T-cell (primary cell): ENCODE results near the gene MPZL3. TPM values are rescaled to one million over a fixed set of nuclear protein-coding genes. Genes with fewer than 3 reads are reported as not detected.
A peak's percentile ranks its signal among the peaks of the same experiment; 100 is the strongest.

Source experiments
- ATAC-seq, 4 experiments: fragments of 200-7000 bp in 3 of 4; fragments of 150-1000 bp in 1 of 4; cut with Tn5 transposase; replicated peaks in 1 of 4; 1 replicate in 3 of 4; 2 replicates in 1 of 4; pipeline ENCODE4 v1.10.0; 2021; ENCODE audit warnings: moderate library complexity in 3 of 4, mild to moderate bottlenecking in 2 of 4, moderate number of reproducible peaks in 1 of 4
- CTCF ChIA-PET, 2 donors: fragments of 300-600 bp; sonication (Branson Sonifier 250); formaldehyde crosslinking; loops; one replicate each; lab custom pipeline; 2022; ENCODE audit warnings: antibody characterized with exemption in 2 of 2; lab: Charles Lee
- POLR2A ChIA-PET, 2 donors: fragments of 300-600 bp; sonication (Branson Sonifier 250); formaldehyde crosslinking; loops; one replicate each; lab custom pipeline; 2022; ENCODE audit warnings: antibody characterized with exemption in 2 of 2; lab: Charles Lee
- DNase-seq, 35 experiments: peaks; one replicate each; pipeline versions ENCODE4 v3.0.0 to v3.0.0-alpha.2; 2013 to 2023
- H3K27ac ChIP-seq: one replicate; pipeline ENCODE4 v1.5.1; 2013; ENCODE audit warnings: low read length
- H3K27me3 ChIP-seq, 2 experiments: replicated peaks in 1 of 2; 1 replicate in 1 of 2; 2 replicates in 1 of 2; pipeline versions ENCODE4 v1.6.1 to v1.7.0; 2013; ENCODE audit warnings: low read length in 1 of 2, mixed read lengths in 1 of 2; ENCODE audit not compliant: control insufficient read depth in 2 of 2, insufficient read depth in 2 of 2; ENCODE audit errors: extremely low read depth in 1 of 2
- H3K36me3 ChIP-seq, 2 donors: 1 replicate in 1 of 2; 2 replicates in 1 of 2; pipeline versions ENCODE4 v1.6.1 to v1.7.0; 2013; ENCODE audit warnings: low read length in 1 of 2; ENCODE audit not compliant: control insufficient read depth in 2 of 2, insufficient read depth in 1 of 2; ENCODE audit errors: extremely low read depth in 1 of 2
- H3K4me1 ChIP-seq, 2 experiments: 1 replicate in 1 of 2; 2 replicates in 1 of 2; pipeline versions ENCODE4 v1.6.1 to v1.7.0; 2013; ENCODE audit warnings: low read length in 2 of 2, mixed read lengths in 1 of 2; ENCODE audit not compliant: insufficient read depth in 2 of 2, control insufficient read depth in 1 of 2; ENCODE audit errors: extremely low read depth in 1 of 2
- H3K4me3 ChIP-seq, 2 donors: 1 replicate in 1 of 2; 2 replicates in 1 of 2; pipeline versions ENCODE4 v1.5.1 to v1.7.0; 2013; ENCODE audit warnings: mild to moderate bottlenecking in 2 of 2, low read length in 1 of 2, moderate library complexity in 1 of 2; ENCODE audit not compliant: control insufficient read depth in 1 of 2; ENCODE audit errors: extremely low read depth in 1 of 2
- H3K9me3 ChIP-seq: 2 replicates; pipeline ENCODE4 v1.7.0; 2013
- H3K27ac Mint-ChIP-seq, 2 donors: one replicate each; pipeline ENCODE4 v1.8.0; 2020 to 2021; ENCODE audit warnings: mild to moderate bottlenecking in 2 of 2, mixed read lengths in 2 of 2
- H3K27me3 Mint-ChIP-seq, 2 donors: one replicate each; pipeline ENCODE4 v1.8.0; 2021 to 2022; ENCODE audit warnings: mixed read lengths in 2 of 2
- H3K36me3 Mint-ChIP-seq: one replicate; pipeline ENCODE4 v1.8.0; 2021; ENCODE audit warnings: mixed read lengths
- H3K4me1 Mint-ChIP-seq, 3 donors: one replicate each; pipeline ENCODE4 v1.8.0; 2020 to 2022; ENCODE audit warnings: mixed read lengths in 3 of 3, mild to moderate bottlenecking in 1 of 3
- H3K4me3 Mint-ChIP-seq, 3 donors: one replicate each; pipeline ENCODE4 v1.8.0; 2020 to 2022; ENCODE audit warnings: mild to moderate bottlenecking in 3 of 3, mixed read lengths in 3 of 3, moderate library complexity in 3 of 3
- H3K9me3 Mint-ChIP-seq, 3 donors: one replicate each; pipeline ENCODE4 v1.8.0; 2020 to 2022; ENCODE audit warnings: mixed read lengths in 3 of 3
- WGBS: methylation state at CpG from one replicate; pipeline ENCODE4 v1.1.5; 2013; ENCODE audit warnings: missing lambda C conversion rate; ENCODE audit not compliant: insufficient coverage; 5-methylcytosine and 5-hydroxymethylcytosine counted together
- total RNA-seq, 35 experiments: library from RNA in 6 of 35; stranded (reverse) in 6 of 35; fragments of 120-200 nt in 1 of 35; gene quantifications; one replicate each; pipeline versions ENCODE4 v1.2.1 to v1.2.4 and lab custom pipeline; 2013 to 2026

Gene MPZL3
- total RNA-seq, 5 donors from 2014 or later (not counting 1 experiment from before 2014, with no cell fraction given), result 9.8 to 25.2 (median 16.5) TPM

DNA sequence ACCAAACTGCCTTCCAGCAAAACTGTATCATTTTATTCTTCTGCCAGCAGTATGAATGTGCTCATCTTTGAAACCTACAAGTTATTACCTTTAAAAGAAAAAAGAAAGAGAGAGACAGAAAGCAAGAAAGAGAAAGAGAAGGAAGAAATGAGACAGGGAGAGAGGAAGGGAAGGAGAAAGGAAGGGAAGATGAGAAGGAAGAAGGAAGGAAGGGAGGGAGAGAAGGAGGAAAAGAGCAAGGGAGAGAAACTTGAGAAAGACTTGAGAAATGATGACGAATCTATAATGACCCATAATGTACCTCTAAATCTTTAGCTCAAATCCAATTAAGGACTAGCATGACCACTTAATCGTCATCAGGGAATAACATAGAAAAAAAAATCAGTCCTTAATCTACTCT, 16.0 kb downstream of the MPZL3 start:
- peak overlapping the region; percentile 23 to 45 for H3K27ac Mint-ChIP-seq
- Histone ChIP-seq H3K36me3 (peaks cover 0 to 48% of the 10 kb centered on the region in 2 donors), H3K4me3 (no peak overlapping the region), H3K4me1 (peaks cover 16 to 24% of the 10 kb centered on the region in 2 experiments), H3K27me3 (no peaks in the 10 kb centered on the region), H3K27ac (no peak overlapping the region), H3K9me3 (no peaks in the 10 kb centered on the region)
- ATAC-seq, result no peak
- no peak for DNase-seq
- H3K27me3 Mint-ChIP-seq, result no peaks in the 10 kb centered on the region
- H3K36me3 Mint-ChIP-seq, result peaks cover 53% of the 10 kb centered on the region
- 100% methylated on average over 1 of the region's 2 CpGs for WGBS
- no peaks in the 10 kb centered on the region for H3K9me3 Mint-ChIP-seq
- ChIA-PET CTCF (no interaction called here), POLR2A (no interaction called here)
- H3K4me1 Mint-ChIP-seq, result peaks cover 26 to 63% (median 34%) of the 10 kb centered on the region in 3 donors
- H3K4me3 Mint-ChIP-seq, result no peak overlapping the region

DNA sequence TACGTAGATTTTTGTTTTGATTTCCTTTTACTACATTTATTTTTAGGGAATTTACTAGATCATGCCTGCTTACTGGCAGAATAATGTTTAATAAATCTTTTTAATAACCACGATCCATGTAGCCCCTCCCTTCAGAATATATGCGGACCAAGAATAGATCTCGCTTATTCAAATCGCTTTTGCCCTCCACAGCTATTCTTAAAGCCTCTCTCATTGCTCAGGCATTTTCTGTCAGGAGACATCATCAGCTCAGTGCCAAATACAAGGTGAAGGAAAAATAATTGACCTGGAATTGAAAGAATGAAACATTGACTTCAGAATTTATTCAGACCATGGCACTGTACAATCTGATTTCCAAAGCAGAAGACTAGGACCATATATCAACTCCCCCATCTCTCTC, 17.3 kb downstream of the MPZL3 start:
- ChIA-PET POLR2A (no interaction called here), CTCF (no interaction called here)
- no peak overlapping the region for H3K27ac ChIP-seq
- ATAC-seq (no peak), DNase-seq (no peak)
- H3K4me3 Mint-ChIP-seq, result no peak overlapping the region
- peaks cover 14 to 22% of the 10 kb centered on the region in 2 experiments for H3K4me1 ChIP-seq
- no peaks in the 10 kb centered on the region for H3K9me3 Mint-ChIP-seq
- H3K4me3 ChIP-seq, result no peak overlapping the region
- peak overlapping the region; percentile 41 to 50 for H3K27ac Mint-ChIP-seq
- no peaks in the 10 kb centered on the region for H3K9me3 ChIP-seq
- no peaks in the 10 kb centered on the region for H3K27me3 Mint-ChIP-seq
- 100% methylated on average over 3 of the region's 5 CpGs for WGBS
- H3K27me3 ChIP-seq, result no peaks in the 10 kb centered on the region
- H3K4me1 Mint-ChIP-seq, result peaks cover 15 to 50% (median 21%) of the 10 kb centered on the region in 3 donors
- peaks cover 0 to 48% of the 10 kb centered on the region in 2 donors for H3K36me3 ChIP-seq
- peaks cover 53% of the 10 kb centered on the region for H3K36me3 Mint-ChIP-seq

DNA sequence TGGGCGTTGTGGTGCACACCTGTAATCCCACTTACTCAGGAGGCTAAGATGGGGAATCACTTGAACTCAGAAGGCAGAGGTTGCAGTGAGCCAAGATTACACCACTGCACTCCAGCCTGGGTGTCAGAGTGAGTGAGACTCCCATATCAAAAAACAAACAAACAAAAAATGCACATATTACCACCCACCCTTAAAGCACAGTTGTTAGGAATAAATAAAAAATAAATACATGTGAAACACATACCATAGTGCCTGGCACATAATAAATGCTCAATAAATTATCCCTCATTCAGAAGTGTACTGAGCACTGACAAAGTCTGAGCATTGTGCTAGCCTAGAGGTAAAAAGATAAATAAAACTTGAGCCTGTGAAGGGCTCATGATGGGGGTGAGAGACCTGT, 18.3 kb downstream of the MPZL3 start:
- Histone ChIP-seq H3K4me3 (no peak overlapping the region), H3K4me1 (peaks cover 16 to 22% of the 10 kb centered on the region in 2 experiments), H3K27me3 (no peaks in the 10 kb centered on the region), H3K9me3 (no peaks in the 10 kb centered on the region), H3K36me3 (peaks cover 0 to 48% of the 10 kb centered on the region in 2 donors), H3K27ac (no peak overlapping the region)
- ChIA-PET CTCF (no interaction called here), POLR2A (interaction anchor here in 1 of 2 donors (0.6 kb wide), 1 partner anchor 162 kb away, joined by 6 read pairs; no protein-coding TSS in a partner anchor)
- ATAC-seq (no peak), DNase-seq (no peak)
- H3K4me1 Mint-ChIP-seq, result peaks cover 5 to 42% (median 13%) of the 10 kb centered on the region in 3 donors
- H3K36me3 Mint-ChIP-seq, result peaks cover 59% of the 10 kb centered on the region
- no peaks in the 10 kb centered on the region for H3K27me3 Mint-ChIP-seq
- peak overlapping the region; percentile 64 to 68 for H3K27ac Mint-ChIP-seq
- no peaks in the 10 kb centered on the region for H3K9me3 Mint-ChIP-seq
- H3K4me3 Mint-ChIP-seq, result no peak overlapping the region
- WGBS, result 100% methylated on average over 1 of the region's 1 CpG

DNA sequence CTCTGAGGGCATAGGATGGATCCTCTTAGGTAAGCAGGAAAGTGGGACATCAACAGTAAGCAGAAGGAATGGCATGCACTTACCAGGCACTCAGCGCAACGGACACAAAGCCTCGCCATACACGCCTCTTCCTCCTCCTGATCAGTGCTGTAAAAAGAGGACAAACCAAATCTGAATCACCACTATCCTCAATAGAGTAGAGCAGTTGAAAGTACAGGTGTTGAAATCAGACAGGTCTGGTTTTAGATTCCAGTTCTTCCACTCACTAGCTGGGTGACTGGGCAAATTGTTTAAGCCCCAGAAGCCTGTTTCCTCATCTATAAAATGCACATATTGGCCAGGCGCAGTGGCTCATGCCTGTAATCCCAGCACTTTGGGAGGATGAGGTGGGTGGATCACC, 18.8 kb downstream of the MPZL3 start:
- Mint-ChIP-seq H3K4me1 (peaks cover under 1 to 37% (median 8%) of the 10 kb centered on the region in 3 donors), H3K36me3 (peaks cover 56% of the 10 kb centered on the region), H3K27ac (peak overlapping the region; percentile 64 to 68), H3K27me3 (no peaks in the 10 kb centered on the region), H3K9me3 (no peaks in the 10 kb centered on the region), H3K4me3 (no peak overlapping the region)
- Histone ChIP-seq H3K4me3 (no peak overlapping the region), H3K27ac (peak overlapping the region; percentile 2), H3K36me3 (peaks cover 0 to 48% of the 10 kb centered on the region in 2 donors), H3K9me3 (no peaks in the 10 kb centered on the region), H3K27me3 (no peaks in the 10 kb centered on the region), H3K4me1 (peaks cover 19 to 21% of the 10 kb centered on the region in 2 experiments)
- POLR2A ChIA-PET, result interaction anchor here in 1 of 2 donors (0.6 kb wide), 1 partner anchor 162 kb away, joined by 6 read pairs; no protein-coding TSS in a partner anchor
- ATAC-seq (no peak), DNase-seq (no peak)
- no CpG with 5 or more reads among the region's 5 CpGs for WGBS
- CTCF ChIA-PET, result no interaction called here

DNA sequence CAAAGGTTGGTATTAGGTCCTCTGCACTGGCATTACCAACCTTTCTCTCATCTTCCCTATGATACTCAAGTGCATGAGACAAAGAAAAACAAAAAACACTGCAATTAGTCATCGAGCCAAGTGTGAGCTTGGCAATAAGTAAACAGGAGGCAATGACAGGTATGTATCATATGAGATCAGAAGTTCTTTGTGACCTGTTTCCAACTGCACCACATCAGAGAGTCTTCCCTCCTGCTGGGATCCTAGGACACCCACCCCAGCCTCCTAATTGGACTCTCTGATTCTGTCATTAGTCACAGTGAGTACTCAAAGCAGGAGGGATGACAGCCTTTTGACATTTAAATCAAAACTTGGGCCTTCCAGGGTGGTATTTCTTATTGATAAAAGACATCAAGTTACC, 19.5 kb downstream of the MPZL3 start:
- H3K4me1 ChIP-seq, result peaks cover 25 to 26% of the 10 kb centered on the region in 2 experiments
- peaks cover 0 to 48% of the 10 kb centered on the region in 2 donors for H3K36me3 ChIP-seq
- no peaks in the 10 kb centered on the region for H3K9me3 Mint-ChIP-seq
- H3K4me3 ChIP-seq, result no peak overlapping the region
- no CpG with 5 or more reads among the region's 1 CpG for WGBS
- no peaks in the 10 kb centered on the region for H3K27me3 Mint-ChIP-seq
- peaks cover 55% of the 10 kb centered on the region for H3K36me3 Mint-ChIP-seq
- H3K9me3 ChIP-seq, result no peaks in the 10 kb centered on the region
- H3K4me1 Mint-ChIP-seq, result peaks cover 0 to 31% (median 4%) of the 10 kb centered on the region in 3 donors
- peak overlapping the region in 1 of 3 donors; percentile 0 for H3K4me3 Mint-ChIP-seq
- ATAC-seq, result peak in 3 of 4 experiments; percentile 62 to 63 (median 62)
- no peaks in the 10 kb centered on the region for H3K27me3 ChIP-seq
- peak overlapping the region; percentile 64 to 68 for H3K27ac Mint-ChIP-seq
- peak in 1 of 35 experiments; percentile 24 for DNase-seq
- H3K27ac ChIP-seq, result peak overlapping the region; percentile 2
- ChIA-PET POLR2A (no interaction called here), CTCF (interaction anchor here in 1 of 2 donors (0.6 to 1.2 kb wide), 2 partner anchors 34 to 159 kb away, joined by 3 read pairs; no protein-coding TSS in a partner anchor)

DNA sequence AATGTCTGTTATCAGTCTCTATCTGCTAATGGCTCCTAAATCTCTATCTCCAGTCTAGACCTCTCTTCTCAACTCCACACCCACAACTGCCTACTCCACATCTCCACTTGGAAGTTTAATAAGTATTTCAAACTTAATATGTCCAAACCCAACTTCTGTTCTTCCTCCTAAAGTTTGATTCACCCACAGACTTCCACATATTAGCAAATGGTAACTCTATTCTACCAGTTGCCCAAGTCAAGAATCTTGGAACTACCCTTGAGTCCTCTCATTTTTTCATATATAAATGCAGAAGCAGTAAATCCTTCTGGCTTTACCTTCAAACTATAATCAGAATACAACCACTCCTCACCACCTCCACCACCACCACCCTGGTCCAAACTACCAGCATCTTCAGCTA, 20.7 kb downstream of the MPZL3 start:
- no peak for DNase-seq
- Histone ChIP-seq H3K27me3 (no peaks in the 10 kb centered on the region), H3K36me3 (peaks cover 0 to 41% of the 10 kb centered on the region in 2 donors), H3K9me3 (no peaks in the 10 kb centered on the region), H3K4me1 (peaks cover 37 to 38% of the 10 kb centered on the region in 2 experiments), H3K4me3 (no peak overlapping the region), H3K27ac (peak overlapping the region; percentile 84)
- ChIA-PET POLR2A (no interaction called here), CTCF (interaction anchor here in 1 of 2 donors (1.2 kb wide), 1 partner anchor 33 kb away, joined by 3 read pairs; no protein-coding TSS in a partner anchor)
- Mint-ChIP-seq H3K4me3 (no peak overlapping the region), H3K27ac (no peak overlapping the region), H3K4me1 (peaks cover 0 to 29% (median 0%) of the 10 kb centered on the region in 3 donors), H3K27me3 (no peaks in the 10 kb centered on the region), H3K9me3 (no peaks in the 10 kb centered on the region), H3K36me3 (peaks cover 52% of the 10 kb centered on the region)
- ATAC-seq, result no peak
